PC-3 (cell line): ENCODE data around the gene MRPL24. TPM values are rescaled to one million over a fixed set of nuclear protein-coding genes. Genes with fewer than 3 reads are reported as not detected.

ENCODE experiments used
- total RNA-seq: library from RNA; depleted of rRNA; stranded (reverse); fragments of >200 nt; gene quantifications from 2 replicates; pipeline ENCODE4 v1.2.3, GENCODE V29; 2014; rRNA removed

Gene MRPL24
- total RNA-seq, 1 experiment from 2014 or later: 275 TPM

Other genes starting within 250 kb of the MRPL24 start
- gene MEF2D, start 240.3 kb downstream of the MRPL24 start, total RNA-seq: 17.3 and 27.4 TPM in 2 replicates
- 54.3 and 77.3 TPM in 2 replicates for gene IQGAP3, start 168.5 kb downstream of the MRPL24 start, total RNA-seq
- not detected in 2 replicates for gene TTC24, start 161.4 kb downstream of the MRPL24 start, total RNA-seq
- gene NAXE, start 149.3 kb downstream of the MRPL24 start, total RNA-seq: 237 and 261 TPM in 2 replicates
- 37.3 and 73.7 TPM in 2 replicates for gene GPATCH4, start 139.6 kb downstream of the MRPL24 start, total RNA-seq
- 1.1 TPM in 1 of 2 replicates, not detected in the other for gene HAPLN2, start 121.7 kb downstream of the MRPL24 start, total RNA-seq
- not detected in 2 replicates for gene BCAN, start 99.0 kb downstream of the MRPL24 start, total RNA-seq
- 58.2 and 70.0 TPM in 2 replicates for gene NES, start 63.7 kb downstream of the MRPL24 start, total RNA-seq
- 120 and 150 TPM in 2 replicates for gene CRABP2, start 35.5 kb downstream of the MRPL24 start, total RNA-seq
- 10.4 and 14.6 TPM in 2 replicates for gene METTL25B, start 12.6 kb downstream of the MRPL24 start, total RNA-seq
- 39.2 and 51.7 TPM in 2 replicates for gene ISG20L2, start 12.3 kb downstream of the MRPL24 start, total RNA-seq
- 586 and 1,030 TPM in 2 replicates for gene HDGF, start 10.6 kb upstream of the MRPL24 start, total RNA-seq
- 103 TPM in 2 replicates for gene PRCC, start 26.4 kb upstream of the MRPL24 start, total RNA-seq
- 6.9 and 7.8 TPM in 2 replicates for gene SH2D2A, start 75.8 kb upstream of the MRPL24 start, total RNA-seq
- not detected in 2 replicates for gene INSRR, start 118.0 kb upstream of the MRPL24 start, total RNA-seq
- 0.15 and 0.40 TPM in 2 replicates for gene NTRK1, start 119.8 kb upstream of the MRPL24 start, total RNA-seq
- gene PEAR1, start 152.6 kb upstream of the MRPL24 start, total RNA-seq: 10.3 and 11.9 TPM in 2 replicates
- gene LRRC71, start 179.5 kb upstream of the MRPL24 start, total RNA-seq: 0.11 TPM in 1 of 2 replicates, not detected in the other